Fibroblast of skin of right quadriceps (primary cell): Measurements from ENCODE around the gene RELL1.

ENCODE experiments used
- DNase-seq: peaks from one replicate; pipeline ENCODE4 v3.0.0-alpha.2; 2013

The RELL1 gene

GRCh38 chr4:37664696-37665095, 21.5 kb downstream of the RELL1 start:
- DNase-seq, result no peak

- DNase-seq, result no peak
Measured at GRCh38 chr4:37663552-37663951, 22.6 kb downstream of the RELL1 start.

GRCh38 chr4:37662861-37663390, 23.2 kb downstream of the RELL1 start:
- no peak for DNase-seq

- no peak for DNase-seq
Measured at GRCh38 chr4:37662251-37662650, 23.9 kb downstream of the RELL1 start.

GRCh38 chr4:37661772-37662171, 24.4 kb downstream of the RELL1 start:
- DNase-seq, result peak; percentile 59

GRCh38 chr4:37659696-37660095, 26.5 kb downstream of the RELL1 start:
- no peak for DNase-seq

- no peak for DNase-seq
Measured at GRCh38 chr4:37656649-37657048, 29.5 kb downstream of the RELL1 start.

GRCh38 chr4:37653601-37654000, 32.6 kb downstream of the RELL1 start:
- DNase-seq, result no peak

GRCh38 chr4:37652747-37653527, 33.2 kb downstream of the RELL1 start:
- no peak for DNase-seq

GRCh38 chr4:37651781-37652377, 34.3 kb downstream of the RELL1 start:
- no peak for DNase-seq

- DNase-seq, result no peak
Measured at GRCh38 chr4:37650481-37650880, 35.7 kb downstream of the RELL1 start.

GRCh38 chr4:37649268-37649667, 36.9 kb downstream of the RELL1 start:
- DNase-seq, result no peak

- peak; percentile 77 for DNase-seq
Measured at GRCh38 chr4:37648084-37648817, 37.9 kb downstream of the RELL1 start.

GRCh38 chr4:37646247-37646646, 39.9 kb downstream of the RELL1 start:
- no peak for DNase-seq

- DNase-seq, result no peak
Measured at GRCh38 chr4:37645736-37646135, 40.4 kb downstream of the RELL1 start.

- DNase-seq, result peak; percentile 53
Measured at GRCh38 chr4:37644962-37645361, 41.2 kb downstream of the RELL1 start.

- no peak for DNase-seq
Measured at GRCh38 chr4:37641886-37642849, 44.0 kb downstream of the RELL1 start.

GRCh38 chr4:37641352-37641751, 44.8 kb downstream of the RELL1 start:
- DNase-seq, result no peak

- no peak for DNase-seq
Measured at GRCh38 chr4:37639551-37640285, 46.5 kb downstream of the RELL1 start.

GRCh38 chr4:37635155-37635554, 51.0 kb downstream of the RELL1 start:
- DNase-seq, result no peak

- no peak for DNase-seq
Measured at GRCh38 chr4:37634180-37634579, 52.0 kb downstream of the RELL1 start.

GRCh38 chr4:37632836-37633235, 53.3 kb downstream of the RELL1 start:
- no peak for DNase-seq
